ENCODE results near the gene ELL2. TPM values are rescaled to one million over a fixed set of nuclear protein-coding genes. Genes with fewer than 3 reads are reported as not detected.

ELL2 gene
- total and polyA plus RNA-seq, 2 of the 13 experiments (the other 11 are each of a cell fraction or from before 2014, with no cell fraction given): 78.9 to 97.1 TPM

DNA sequence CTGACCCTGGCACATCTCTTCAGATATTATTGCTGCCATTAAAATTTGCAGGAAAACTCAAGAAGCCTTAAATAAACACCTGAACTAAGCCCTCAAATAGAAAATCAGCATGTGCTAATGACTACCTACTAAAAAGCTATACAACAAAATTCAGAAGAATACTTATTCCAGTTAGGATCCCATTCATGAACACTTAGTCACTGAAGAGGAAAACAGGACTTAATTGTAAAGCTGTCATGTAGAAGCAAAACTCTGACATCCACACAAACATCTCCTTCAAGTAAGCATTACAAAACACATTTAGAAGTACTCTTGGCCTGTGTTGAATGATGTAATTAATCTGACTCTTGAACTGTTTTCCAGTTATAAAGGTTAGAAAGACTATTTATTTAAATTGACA, 19.9 kb downstream of the ELL2 start:
- Histone ChIP-seq H3K36me3 (replicated peaks in 1 of 2; ENCODE audit: control insufficient read depth in 1 of 2, insufficient read depth in 2 of 2, low read length in 2 of 2) (peaks cover 19 to 58% of the 10 kb centered on the region in 2 experiments), H3K4me2 (ENCODE audit: low read depth, low read length) (no peak overlapping the region), H3K4me1 (ENCODE audit: insufficient read depth, low read length) (peaks cover 86% of the 10 kb centered on the region), H2AFZ (ENCODE audit: low read length) (no peak overlapping the region), H3K4me3 (replicated peaks in 1 of 3; ENCODE audit: insufficient read depth in 1 of 3, low read depth in 2 of 3, low read length in 3 of 3) (no peak overlapping the region), H3K79me2 (ENCODE audit: insufficient read depth, low read length) (peaks cover 100% of the 10 kb centered on the region), H3K27me3 (ENCODE audit: control insufficient read depth in 1 of 2, insufficient read depth in 2 of 2, low read length in 2 of 2) (no peaks in the 10 kb centered on the region), H4K20me1 (ENCODE audit: insufficient read depth, low read length) (peaks cover 99% of the 10 kb centered on the region), H3K27ac (ENCODE audit: extremely low read length, insufficient read depth, low read length) (no peak overlapping the region), H3K9me3 (ENCODE audit: low read length) (no peaks in the 10 kb centered on the region), H3K9ac (ENCODE audit: insufficient read depth, low read depth, low read length) (no peak overlapping the region)
- in situ Hi-C loops (cut with HindIII; ENCODE audit: extremely low pct_ligation_motif_present, low pct_unique_long_range_greater_than_20kb) (no loop called here), intact Hi-C loops (cut with micrococcal nuclease; ENCODE audit: unreplicated experiment) (no loop called here)
- BruUV-seq (replicated peaks): TSS peak; percentile 4
- TF ChIP-seq ZNF557 (CRISPR knock-in tag; IDR thresholded peaks at IDR 0.05): no peak
- TF ChIP-seq DMAP1 (CRISPR knock-in tag; IDR thresholded peaks at IDR 0.05): no peak
- CTCF ChIA-PET (ENCODE audit: low intra/inter-chr PET ratio, low total read pairs): no interaction called here
- DNase-seq (ENCODE audit: low spot score): no peak
- FAIRE-seq: no peak
- POLR2A ChIA-PET: interaction anchor here (1.0 kb wide), 1 partner anchor 10 kb away, joined by 5 read pairs; no protein-coding TSS in a partner anchor
- ATAC-seq: no peak

DNA sequence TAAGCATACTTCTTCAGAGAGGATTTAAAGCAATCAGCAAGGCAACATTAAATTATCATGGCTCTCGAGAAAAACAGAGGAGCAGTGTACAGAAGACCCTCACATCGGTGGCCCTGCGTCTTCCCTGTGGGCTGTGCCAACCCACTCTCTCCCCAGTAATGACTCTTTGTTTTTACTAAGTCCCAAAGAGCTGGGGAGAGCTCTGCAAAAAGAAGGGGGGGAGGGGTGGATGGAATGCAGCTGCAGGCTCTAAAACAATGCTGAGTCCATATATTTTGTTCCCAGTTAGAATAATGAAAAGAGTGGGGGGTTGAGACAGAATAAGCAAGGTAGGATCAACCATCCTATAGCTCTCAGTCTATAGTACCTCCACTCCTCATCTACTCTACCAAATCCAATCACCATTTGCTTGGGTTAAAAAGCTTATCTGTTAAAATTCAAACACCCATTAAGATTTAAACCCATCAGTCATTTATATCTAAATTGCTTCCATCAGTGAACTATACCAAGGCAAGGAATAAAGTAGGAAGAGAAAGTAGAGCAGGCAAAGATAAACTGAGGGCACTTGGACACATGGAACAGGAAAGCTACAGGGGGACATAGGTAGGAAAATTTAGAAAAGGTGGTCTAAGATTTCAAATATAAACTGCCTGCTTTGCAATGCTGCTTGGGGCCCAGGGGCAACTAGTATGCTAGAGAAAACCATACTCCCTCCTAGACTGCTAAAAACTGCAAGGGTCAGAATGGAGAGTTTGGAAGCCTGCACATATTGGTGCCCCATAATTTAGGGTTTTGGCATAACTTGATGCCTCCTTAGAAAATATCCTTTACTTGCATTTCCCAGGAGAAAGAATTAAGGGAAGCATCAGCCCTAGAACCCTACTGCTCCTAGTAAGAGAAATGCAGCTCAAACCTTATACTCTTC, 20.6 kb downstream of the ELL2 start:
- in situ Hi-C loops (cut with HindIII; ENCODE audit: extremely low pct_ligation_motif_present, low pct_unique_long_range_greater_than_20kb) (no loop called here), intact Hi-C loops (cut with micrococcal nuclease; ENCODE audit: unreplicated experiment) (no loop called here)
- H3K4me2 ChIP-seq (ENCODE audit: low read depth, low read length): no peak overlapping the region
- peaks cover 100% of the 10 kb centered on the region for H3K79me2 ChIP-seq (ENCODE audit: insufficient read depth, low read length)
- POLR2A ChIA-PET: interaction anchor here (1.0 kb wide), 1 partner anchor 10 kb away, joined by 5 read pairs; no protein-coding TSS in a partner anchor
- H3K27ac ChIP-seq (ENCODE audit: extremely low read length, insufficient read depth, low read length): no peak overlapping the region
- peaks cover 86% of the 10 kb centered on the region for H3K4me1 ChIP-seq (ENCODE audit: insufficient read depth, low read length)
- H4K20me1 ChIP-seq (ENCODE audit: insufficient read depth, low read length): peaks cover 99% of the 10 kb centered on the region
- no peak overlapping the region for H3K4me3 ChIP-seq (replicated peaks in 1 of 3; ENCODE audit: insufficient read depth in 1 of 3, low read depth in 2 of 3, low read length in 3 of 3)
- WGBS (ENCODE audit: low lambda C conversion rate): 94% methylated on average over 3 of the region's 3 CpGs
- H3K36me3 ChIP-seq (replicated peaks in 1 of 2; ENCODE audit: control insufficient read depth in 1 of 2, insufficient read depth in 2 of 2, low read length in 2 of 2): peaks cover 17 to 61% of the 10 kb centered on the region in 2 experiments
- no peak for ATAC-seq
- CTCF ChIA-PET (ENCODE audit: low intra/inter-chr PET ratio, low total read pairs): no interaction called here
- TF ChIP-seq MAFK (conservative IDR thresholded peaks at IDR 0.05 in 1 of 2, IDR thresholded peaks at IDR 0.05 in 1 of 2; ENCODE audit: low read length in 2 of 2): no peak
- TF ChIP-seq PRPF4 (IDR thresholded peaks at IDR 0.05; ENCODE audit: low read depth, low read length, poor library complexity, severe bottlenecking): no peak
- TF ChIP-seq ZNF367 (CRISPR knock-in tag; IDR thresholded peaks at IDR 0.05; ENCODE audit: borderline replicate concordance): no peak
- TF ChIP-seq RBM22 (optimal IDR thresholded peaks at IDR 0.05; ENCODE audit: low read length): peak; percentile 79
- TF ChIP-seq, protein P1, sequence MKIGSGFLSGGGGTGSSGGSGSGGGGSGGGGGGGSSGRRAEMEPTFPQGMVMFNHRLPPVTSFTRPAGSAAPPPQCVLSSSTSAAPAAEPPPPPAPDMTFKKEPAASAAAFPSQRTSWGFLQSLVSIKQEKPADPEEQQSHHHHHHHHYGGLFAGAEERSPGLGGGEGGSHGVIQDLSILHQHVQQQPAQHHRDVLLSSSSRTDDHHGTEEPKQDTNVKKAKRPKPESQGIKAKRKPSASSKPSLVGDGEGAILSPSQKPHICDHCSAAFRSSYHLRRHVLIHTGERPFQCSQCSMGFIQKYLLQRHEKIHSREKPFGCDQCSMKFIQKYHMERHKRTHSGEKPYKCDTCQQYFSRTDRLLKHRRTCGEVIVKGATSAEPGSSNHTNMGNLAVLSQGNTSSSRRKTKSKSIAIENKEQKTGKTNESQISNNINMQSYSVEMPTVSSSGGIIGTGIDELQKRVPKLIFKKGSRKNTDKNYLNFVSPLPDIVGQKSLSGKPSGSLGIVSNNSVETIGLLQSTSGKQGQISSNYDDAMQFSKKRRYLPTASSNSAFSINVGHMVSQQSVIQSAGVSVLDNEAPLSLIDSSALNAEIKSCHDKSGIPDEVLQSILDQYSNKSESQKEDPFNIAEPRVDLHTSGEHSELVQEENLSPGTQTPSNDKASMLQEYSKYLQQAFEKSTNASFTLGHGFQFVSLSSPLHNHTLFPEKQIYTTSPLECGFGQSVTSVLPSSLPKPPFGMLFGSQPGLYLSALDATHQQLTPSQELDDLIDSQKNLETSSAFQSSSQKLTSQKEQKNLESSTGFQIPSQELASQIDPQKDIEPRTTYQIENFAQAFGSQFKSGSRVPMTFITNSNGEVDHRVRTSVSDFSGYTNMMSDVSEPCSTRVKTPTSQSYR (CRISPR knock-in tag; IDR thresholded peaks at IDR 0.05; ENCODE audit: borderline replicate concordance): peak; percentile 50; the same call in 1 of the 2 replicates
- TF ChIP-seq ZNF773 (CRISPR knock-in tag; IDR thresholded peaks at IDR 0.05; ENCODE audit: borderline replicate concordance): no peak
- no peaks in the 10 kb centered on the region for H3K27me3 ChIP-seq (ENCODE audit: control insufficient read depth in 1 of 2, insufficient read depth in 2 of 2, low read length in 2 of 2)
- no peak overlapping the region for H3K9ac ChIP-seq (ENCODE audit: insufficient read depth, low read depth, low read length)
- BruUV-seq (replicated peaks): no TSS peak
- H3K9me3 ChIP-seq (ENCODE audit: low read length): no peaks in the 10 kb centered on the region
- FAIRE-seq: no peak
- no peak overlapping the region for H2AFZ ChIP-seq (ENCODE audit: low read length)
- DNase-seq (ENCODE audit: low spot score): no peak

Measured in HepG2 (cell line).